Activated CD8-positive, alpha-beta memory T cell treated with anti-CD3 and anti-CD28 coated beads for 1 hour (primary cell): ENCODE data around the gene FAM43A.

Experiments used
- DNase-seq, 2 donors: peaks; one replicate each; pipeline ENCODE4 v3.0.0-alpha.2; 2020; ENCODE audit warnings: low read depth in 1 of 2; ENCODE audit errors: extremely low read depth in 1 of 2

FAM43A gene

DNA sequence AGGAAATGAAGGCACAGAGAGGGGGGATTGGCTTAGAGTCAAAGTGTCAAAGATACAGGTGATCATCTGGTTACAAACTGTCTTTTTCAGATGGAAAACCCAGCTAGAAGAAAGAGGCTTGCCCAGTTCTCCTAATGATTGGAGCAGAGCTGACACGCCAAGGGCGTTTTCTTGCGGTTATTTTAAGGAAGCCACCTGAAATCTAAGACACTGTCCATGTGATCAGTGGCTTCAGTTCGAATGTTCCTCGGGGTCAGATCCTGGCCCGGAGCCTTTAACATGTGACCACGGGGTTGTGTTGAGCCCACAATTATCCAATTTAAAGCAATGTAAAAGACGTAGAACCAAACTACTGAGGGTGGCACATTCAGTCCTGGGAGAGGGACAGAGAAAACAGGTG lies 19.5 kb downstream of the FAM43A start:
- no peak for DNase-seq

DNA sequence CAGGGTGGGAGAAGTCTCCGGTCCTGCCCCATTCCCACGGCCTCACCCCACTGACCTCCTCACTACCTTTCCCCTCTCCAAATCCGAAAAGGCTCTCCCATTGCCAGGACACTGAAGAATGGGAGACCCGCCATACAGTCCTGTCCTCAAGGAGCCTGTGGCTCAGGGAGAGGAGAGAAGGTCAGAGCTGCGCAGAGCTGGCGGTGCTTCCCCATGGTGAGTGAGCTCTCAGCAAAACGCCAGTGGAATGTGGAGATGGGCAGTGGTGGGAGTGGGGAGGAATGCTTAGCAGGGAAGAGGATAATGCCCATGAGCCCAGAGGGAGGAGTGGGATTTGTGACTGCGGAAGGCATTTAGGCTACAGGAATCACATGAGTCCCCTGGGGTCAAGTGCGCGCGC lies 20.1 kb downstream of the FAM43A start:
- no peak for DNase-seq

DNA sequence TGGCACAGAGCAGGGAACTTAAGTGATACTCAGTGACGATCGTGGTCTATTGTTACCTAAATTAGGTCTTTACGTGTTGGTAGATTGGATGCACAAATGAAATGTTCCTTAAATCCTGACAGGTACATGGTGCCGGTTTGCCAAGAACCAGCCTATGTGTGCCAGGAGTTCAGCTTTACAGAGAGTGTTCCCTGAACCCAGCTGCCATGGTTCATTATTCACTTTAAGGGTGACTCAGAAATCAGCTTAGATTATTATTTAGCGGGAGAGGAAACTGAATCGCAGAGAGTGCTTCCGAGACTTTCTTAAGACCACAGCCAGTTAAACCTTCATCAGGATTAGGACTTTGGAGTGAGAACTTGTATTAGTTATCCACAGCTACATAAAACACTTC lies 21.5 kb downstream of the FAM43A start:
- DNase-seq, result no peak

DNA sequence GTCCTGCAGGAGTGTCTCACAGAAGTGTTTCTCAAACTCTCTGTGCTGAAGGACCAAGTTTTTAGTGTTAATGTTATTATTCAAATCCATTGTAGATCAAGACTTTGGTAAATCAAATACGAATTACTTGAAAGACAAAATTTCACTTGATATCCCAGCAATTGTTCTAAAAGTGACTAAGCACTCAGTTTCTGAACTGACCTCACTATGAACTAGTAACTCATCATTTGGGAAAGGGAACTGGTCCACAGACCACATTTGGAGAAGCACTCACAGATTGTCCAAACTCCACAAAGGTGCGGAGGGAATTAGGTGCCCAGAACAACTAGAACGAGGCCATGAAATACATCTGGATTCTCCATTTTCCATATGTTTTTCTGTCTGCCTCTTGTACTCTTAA lies 25.6 kb downstream of the FAM43A start:
- DNase-seq, result no peak

DNA sequence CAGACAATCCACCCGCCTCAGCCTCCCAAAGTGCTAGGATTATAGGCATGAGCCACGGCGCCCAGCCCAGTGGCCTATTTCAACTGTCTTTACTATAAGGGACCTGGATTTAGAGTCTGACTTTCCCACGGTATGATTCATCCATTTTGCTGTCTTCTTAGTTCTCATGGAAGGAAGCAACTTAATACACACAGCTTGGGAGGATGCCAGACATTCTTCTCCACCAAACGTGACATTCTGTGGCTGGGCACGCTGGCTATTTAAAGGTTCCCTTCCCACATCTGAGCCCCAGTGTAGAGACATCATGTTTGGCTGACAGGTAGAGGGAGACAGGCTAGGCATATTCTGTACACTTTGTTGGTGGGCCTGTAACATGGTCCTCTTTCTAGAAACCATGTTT lies 26.2 kb downstream of the FAM43A start:
- no peak for DNase-seq

DNA sequence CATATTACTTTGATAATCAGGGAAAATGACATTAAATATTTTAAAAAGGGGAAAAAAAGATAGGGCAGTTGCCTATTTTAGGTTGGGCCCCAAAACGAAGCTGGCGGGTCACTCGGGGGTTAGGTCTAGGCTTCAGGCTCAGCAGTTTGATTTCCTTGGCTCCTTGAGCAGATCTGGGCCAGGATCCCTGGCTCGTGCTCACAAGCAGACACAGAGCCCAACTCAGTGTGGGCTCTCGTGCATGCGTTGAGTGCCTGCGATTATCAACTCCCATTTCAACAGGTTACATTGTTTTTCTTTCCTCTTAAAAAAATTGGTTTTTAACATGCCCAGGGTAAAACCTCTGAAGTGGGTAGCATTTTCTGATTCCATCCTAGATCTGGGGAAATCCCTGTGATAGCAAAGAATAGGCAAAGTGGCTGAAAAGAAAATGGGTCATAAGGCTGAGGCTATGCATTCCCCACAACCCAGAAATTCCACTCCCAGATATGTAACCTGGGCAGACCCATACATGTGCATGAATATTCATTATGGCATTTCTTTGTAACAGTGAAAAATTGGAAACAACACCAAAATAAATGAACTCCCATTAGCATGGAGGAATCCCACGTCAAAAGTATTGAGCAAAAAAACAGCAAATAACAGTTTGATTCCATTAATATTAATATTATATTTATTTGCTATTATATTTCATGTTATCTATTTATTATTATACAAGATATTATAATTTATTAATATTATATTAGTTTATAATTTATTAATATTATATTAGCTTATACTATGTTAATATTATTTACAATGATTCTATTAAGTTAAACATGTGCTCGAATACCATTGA lies 27.8 kb downstream of the FAM43A start:
- no peak for DNase-seq

DNA sequence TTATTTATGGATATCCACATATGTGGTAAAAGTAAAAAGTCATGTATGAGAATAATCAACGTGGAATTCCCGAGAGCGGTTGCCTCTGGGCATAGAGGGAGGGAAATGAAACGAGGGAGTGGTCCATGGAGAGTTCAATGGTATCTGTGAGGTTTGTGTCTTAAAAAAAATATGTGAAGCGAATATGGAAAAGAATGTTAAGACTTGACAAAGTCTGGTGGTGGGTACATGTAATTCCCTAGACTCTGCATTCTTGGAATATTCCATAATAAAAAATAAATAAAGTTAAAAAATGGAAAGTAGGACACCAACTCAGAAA lies 28.4 kb downstream of the FAM43A start:
- DNase-seq, result no peak

DNA sequence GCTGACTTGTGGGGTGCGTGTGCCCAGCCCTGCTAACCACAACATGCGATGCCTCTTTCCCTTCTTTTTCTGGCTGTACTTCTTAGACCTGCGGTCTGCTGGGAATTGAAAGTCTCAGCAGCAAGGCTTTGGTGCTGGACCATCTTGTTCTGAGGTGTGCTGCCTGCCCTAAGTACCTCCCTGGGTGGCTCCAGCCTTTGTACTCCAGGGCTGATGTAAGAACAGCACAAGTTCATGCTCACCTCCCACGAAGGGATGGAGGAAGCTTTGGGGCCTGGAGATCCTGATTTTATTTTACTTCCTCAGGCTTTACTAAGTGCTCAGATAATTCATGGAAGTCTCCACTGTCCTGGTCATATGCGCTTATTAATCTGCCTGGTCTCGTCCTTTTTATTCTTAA lies 28.9 kb downstream of the FAM43A start:
- no peak for DNase-seq

DNA sequence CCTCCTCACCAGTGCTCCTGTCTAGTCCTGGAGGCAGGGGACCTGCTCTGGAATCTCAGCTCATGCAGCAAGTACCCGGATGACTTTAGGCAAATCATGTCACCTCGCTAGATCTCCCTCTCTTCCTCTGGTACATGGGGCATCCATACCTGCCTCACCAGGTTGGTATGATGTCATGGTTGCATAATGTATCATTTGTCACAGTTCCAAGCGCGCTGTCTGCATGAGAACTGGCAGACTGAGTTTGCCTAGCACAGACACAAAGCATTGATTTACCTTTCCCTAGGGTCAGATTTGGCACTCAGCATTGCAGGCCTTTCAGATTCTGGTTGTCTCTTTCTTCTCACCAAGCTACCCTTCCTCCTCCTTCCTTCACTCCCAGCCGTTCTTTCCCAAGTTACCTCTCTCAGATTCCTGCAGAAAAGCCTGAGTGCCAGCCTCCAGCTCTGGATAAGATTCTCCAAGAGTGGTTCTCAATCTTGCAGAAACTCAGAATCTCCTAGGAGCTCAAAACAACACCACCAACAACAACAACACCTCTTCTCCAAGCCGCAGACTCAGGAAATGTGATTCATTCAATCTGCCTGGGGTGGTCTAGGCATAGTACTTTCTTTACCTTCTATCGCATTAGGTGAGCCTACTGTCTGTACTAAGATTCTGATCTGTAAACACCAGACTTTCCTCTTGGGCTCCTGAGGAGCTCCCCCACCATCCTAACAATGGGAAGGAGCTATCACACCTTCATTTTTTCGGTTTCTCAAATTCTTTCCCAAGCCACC lies 29.5 kb downstream of the FAM43A start:
- no peak for DNase-seq

DNA sequence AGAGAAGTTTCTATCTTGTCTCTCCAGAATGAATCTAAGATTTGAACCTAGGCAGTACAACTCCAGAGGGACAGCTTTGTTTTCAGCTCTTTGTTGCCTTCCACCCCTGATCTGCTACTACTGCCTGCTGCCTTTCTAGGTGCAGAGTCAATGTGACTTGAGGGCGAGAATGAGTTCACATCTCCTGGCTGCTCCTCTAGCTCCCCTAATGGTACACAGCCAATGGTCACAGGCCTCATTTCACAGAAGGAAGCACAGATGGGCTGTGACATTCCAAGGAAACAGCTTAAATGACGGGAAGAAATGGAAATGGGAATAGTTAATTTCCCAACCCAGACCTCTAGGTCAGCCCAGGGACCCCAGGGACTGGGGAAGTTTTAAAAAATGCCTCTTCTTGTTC lies 32.4 kb downstream of the FAM43A start:
- no peak for DNase-seq

DNA sequence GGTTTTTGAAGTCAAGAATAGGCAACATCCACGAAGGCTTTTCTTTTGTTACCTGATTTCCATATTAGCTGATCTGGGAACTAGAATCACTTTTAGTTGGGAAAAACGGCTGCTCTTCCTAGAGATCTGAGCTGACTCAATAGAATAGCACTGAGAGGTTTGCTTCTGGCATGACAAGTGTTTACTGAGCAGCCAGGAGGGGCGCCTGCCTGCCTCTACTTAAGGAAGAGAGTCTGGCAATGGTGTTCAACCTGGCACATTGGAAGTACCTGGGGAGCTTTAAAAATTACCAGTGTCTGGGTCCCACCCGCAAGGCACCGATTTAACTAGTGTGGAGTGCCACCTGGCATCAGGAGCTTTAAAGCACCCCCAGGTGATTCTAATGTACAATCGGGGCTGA lies 34.4 kb downstream of the FAM43A start:
- no peak for DNase-seq

DNA sequence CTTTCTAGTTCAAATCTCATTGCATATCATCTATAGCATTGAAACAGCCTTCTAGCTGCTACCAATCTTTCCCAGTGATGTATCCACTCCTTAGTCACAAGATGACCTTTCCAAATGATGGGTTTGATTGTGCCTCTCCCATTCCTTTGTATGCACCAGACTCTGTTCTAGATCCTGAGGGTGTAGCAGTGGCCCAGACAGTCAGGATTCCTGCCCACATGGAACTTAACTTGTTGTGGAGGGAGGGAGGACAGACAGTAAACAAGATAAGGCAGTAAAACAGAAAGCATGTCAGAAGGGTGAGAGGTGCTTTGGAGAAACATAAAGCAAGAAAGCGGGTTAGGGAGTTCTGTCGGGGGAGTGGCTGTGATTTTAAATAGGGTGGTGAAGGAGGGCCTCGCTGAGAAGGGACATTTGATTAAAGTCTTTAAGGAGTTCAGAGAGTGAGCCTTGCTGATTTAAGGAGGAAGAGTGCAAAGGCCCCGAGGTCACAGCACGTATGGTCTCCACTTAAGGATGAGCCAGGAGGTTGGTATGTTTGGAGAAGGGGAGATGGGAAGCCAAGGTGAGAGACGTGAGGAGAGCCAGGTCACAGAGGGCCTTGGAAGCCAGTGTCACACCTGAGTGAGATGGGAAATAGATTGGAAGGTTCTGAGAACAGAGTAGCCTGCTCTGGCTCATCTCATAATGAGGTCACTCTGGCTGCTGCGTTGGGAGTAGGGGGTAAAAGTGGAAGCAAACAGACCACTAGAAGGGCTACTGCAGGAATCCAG lies 38.3 kb downstream of the FAM43A start:
- DNase-seq, result no peak

DNA sequence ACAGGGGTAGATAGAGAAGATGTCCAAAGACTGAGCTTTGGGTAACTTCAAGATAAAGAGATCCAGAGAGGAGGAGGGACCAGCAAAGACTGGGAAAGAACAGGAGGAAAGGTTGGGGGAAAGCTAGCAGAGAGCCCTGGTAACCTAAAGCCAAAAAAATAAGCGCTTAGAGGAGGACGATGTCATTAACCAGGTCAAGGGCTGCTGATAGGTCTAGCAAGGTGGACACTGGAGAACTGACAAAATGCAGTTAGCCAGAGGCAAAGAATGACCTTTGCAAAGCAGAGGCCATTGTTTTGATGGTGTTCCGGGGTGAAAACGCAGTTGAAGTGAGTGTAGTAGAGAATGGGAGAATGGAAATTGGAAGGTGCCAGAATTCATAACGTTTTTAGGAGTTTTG lies 39.7 kb downstream of the FAM43A start:
- no peak for DNase-seq

DNA sequence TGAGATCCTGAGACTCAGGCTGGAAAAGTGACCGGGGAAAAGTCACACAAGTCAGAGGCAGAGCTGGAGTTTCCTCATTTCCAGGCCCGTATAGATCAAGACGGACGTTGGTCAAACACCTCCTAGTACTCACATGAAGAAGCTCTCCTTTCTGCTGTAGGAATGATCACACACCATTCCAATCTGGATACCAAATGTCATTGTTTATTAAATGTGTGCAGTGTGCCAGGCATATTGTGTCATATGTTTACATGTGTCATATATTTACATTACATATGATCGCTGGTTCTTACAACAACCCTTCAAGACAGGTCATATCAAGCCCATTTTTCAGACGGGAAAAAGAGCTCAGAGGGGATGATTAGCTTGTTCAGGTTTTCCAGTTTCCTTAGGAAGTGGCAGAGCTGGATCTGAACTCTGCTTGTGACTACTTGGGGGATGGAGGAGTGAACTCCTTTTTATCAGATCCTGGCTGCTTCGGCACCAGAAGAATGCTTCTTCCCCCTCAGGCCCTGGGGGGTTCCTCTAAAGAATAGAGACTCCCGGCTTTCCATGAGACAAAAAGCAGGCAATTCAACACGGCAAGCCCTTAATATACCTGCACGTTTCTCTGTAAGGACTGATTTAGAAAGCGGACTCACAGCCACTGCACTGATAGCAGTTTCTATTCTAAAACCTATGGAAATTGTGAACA lies 41.9 kb downstream of the FAM43A start:
- no peak for DNase-seq

DNA sequence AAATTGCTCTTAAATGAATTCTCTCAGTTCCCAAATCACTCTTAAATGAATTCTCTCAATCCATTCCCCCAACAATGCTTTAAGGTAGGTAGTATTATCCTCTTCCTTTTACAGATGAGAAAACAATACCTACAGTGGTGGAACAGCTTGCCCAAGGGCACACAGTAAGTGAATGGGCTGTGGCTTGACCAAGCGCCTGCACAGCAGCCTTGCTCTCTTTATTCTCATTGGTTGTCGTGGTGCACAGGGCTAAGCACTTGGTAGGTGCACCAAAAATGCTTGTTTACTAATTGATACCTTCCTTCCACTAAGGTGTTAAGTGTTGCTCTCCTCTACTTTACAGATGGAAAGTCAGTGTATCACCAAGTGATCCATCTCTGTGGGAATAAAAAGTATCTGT lies 43.3 kb downstream of the FAM43A start:
- no peak for DNase-seq

DNA sequence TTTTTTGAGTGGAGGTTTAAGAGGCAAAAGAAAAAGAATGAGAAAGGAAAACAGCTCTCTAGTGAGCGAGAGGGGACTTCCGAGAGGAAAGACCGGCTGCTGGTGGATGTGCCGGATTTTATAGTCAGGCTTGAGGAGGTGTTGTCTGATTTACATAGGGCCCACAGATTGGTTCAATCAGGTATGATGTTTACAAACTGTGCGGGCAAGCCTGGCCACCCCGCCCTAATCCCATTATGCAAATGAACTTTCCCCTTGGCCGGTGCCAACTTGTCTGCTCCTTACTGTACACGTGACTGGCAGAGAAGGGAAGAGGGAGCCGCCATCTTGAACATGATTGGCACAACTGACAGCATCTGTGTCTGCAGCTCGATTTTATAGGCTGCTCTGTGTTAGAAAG lies 44.7 kb downstream of the FAM43A start:
- DNase-seq, result no peak

DNA sequence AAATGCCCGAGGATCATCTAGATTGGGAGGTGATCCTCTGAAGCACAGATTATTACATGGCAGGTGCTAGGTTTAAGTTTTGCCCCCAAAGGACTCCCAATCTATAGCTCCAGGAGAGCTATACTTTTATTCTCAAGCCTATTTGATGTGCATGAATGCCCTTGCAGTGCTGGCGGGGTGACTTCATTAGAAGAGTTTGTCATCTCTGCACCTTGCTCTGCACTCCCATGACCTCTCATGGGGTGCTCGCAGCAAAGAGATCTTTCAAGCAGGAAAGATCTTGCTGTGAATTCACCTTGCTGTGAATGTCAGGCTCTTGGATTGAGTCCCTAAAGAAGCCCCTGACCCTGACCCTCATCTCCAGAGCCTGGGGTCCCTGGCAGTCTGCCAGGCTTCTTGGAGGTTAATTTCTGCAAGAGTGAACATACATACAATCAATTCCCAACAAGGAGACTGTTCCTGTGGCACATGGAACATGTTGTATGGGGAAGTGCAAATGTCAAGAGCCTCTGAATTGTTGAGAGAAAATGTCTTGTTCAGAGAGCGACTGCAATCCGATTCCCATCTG lies 45.9 kb downstream of the FAM43A start:
- DNase-seq, result no peak

DNA sequence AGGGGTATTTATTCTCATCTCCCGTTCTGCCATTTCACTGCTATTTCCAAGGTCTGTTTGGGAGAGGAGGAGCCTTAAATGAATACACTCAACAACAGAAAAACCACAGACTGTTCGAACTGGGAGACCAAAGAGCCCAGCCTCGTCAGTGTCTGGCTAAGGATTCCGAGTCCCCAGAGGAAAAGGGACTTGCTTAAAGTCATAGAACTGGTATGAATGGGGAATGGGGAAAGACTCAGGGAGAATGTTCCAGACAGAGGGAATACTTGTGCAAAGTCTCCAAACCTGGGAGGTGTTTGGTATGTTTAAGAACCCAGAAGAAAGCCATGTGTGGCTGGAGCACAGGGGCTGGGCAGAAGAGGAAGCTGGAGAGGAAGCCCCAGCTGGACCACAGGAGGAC lies 46.9 kb downstream of the FAM43A start:
- no peak for DNase-seq

DNA sequence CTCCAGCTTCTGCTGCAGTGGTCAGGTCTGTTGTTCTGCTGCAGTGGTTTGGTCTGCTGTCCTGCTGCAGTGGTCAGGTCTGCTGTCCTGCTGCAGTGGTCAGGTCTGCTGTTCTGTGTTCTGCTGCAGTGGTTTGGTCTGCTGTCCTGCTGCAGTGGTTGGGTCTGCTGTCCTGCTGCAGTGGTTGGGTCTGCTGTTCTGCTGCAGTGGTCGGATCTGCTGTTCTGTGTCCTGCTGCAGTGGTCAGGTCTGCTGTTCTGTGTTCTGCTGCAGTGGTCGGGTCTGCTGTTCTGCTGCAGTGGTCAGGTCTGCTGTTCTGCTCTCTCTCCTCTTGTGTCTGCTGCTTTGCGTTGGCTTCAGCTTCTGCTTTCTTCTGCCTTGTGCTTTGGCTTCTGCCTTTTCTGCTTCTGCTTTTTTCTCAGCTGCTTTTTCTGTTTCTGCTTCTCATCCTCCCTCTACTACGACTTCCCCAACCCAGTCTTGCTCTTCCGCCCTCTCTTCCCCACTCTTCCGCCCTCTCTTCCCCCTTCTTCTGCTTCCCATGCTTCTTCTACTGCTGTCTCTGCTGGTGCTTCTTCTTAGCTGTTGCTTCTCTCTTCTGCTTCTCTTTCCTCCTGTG lies 50.7 kb downstream of the FAM43A start:
- DNase-seq, result no peak

DNA sequence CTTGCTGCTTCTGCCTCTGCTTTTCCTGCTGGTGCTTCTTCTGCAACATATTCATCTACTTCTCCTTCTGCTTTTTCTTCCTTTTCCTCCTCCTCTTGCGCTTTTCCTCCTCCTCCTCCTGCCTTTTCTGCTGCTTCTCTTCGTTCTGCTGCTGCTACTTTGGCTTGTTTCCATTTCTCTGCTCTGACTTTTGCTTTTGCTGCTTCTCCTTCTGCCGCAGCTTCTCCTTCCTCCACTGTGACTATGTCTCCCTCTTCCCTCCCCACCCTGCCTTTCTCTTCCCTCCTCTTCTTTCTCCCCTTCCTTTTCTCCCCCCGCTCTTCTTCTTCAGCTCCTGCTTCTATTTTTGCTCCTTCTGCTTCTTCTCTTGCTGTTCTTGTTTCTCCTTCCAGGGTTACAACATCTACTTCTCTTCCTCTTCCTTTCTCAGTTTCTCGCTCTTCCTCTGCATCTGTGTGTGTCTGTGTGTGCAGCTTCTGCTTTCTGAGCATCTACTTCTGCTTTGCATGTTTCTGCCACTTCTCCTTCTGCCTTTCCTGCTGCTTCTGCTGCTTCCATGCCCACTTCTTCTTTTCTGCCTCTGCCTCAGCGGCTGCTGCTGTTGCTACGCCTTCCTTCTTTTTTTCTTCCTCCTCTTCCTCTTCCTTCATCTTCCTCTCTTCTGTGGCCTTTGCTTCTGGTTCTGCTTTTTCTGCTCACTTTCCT lies 51.4 kb downstream of the FAM43A start:
- DNase-seq, result no peak
